ENCODE data around the gene MPDZ.
"Not testable (repeated sequence)": the region's sequence is repeated elsewhere in the genome, so short reads cannot be mapped to it uniquely, and the experiment has no call there.

The MPDZ gene

DNA sequence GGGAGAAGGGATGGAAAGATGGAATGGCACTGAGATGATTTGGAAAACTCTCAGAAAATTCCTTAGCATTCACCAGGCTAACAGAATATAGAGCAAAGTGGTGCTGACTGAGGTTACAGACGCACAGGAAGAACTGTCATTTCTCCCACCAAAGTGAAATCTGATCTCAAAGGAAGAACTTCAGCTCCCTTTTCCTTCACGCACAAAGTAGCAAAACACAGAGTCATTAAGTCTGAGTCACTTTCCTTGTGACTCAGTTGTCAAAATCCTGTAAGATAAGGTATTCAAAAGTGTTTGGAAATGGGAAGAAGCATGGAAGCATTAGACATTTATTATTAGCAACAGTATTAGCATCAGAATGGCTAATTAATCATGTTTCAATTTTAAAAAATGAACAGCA is 11.7 kb downstream of the MPDZ start:
- DNase-seq, result no peak

DNA sequence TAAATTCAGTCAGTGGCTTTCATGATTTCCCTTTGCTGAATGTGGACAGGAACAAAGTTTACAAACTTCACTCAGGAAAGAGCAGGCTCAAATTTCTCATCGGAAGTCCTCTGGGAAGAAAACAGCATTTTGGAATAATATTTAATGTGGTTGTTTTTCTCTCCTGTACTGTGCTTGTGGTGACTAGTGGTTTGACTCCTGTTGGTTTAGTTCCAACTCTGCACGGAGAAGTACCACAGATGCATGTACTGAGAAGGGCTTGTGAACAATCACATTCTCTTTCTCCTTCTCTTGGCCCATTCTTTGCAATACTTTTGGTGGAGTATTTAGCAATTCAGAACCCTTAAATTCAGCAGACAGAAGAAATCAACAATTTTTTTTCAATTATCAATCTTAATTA is 13.3 kb downstream of the MPDZ start:
- DNase-seq, result no peak

DNA sequence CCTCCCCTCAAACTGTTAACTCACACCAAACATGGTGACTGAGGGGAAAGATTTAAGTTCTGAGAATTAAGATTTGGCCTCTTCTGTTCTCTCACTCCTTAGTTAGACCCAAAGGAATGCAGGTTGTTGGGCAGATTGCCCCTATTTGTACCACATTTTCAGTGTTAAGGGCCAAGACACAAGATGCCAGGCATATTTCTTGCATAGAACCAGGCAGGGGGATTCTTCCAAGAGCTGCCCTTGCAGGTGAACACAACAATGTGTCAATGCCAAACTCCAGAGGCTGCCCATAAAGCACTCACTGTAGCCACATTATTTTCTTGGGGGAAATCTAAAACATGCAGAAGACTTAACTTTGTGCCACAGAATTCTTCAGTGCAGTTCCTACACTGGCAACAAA is 14.7 kb downstream of the MPDZ start:
- DNase-seq, result no peak

DNA sequence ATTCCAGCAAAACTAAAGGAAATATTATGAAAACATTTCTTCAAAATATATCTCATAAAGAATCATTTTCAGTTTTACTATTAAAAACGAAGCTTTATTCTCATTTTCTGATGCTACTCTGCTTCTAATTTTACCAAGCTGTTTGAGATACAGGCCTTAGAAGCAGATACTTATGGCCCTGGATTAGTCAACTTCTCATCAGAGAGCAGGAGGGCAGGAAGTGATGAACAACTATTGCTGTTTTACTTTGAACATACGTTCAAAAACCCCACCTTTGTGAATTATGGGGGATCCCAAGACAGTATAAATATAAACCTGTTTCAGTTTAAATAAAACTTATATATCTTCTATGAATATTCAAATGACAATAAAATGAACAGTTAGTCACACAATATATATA is 16.0 kb downstream of the MPDZ start:
- DNase-seq, result no peak

DNA sequence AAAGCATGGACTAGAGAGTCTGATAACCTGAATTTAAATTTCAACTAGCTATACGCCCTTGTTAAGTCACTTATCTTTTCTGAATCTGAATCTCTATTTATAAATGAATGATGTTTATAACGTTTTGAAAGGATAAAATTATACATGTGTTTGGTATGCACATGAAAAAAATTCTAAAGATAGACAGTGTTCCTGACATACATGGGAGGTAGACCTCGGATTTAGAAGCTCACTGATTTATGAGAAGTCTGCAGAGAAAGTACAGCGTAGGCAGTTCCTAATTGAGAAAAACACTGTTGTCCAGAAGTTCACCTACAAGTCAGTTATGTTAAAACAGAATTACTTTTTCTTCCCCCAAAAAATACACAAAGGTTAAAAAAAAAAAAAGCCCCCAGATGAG is 26.6 kb downstream of the MPDZ start:
- no peak for DNase-seq

DNA sequence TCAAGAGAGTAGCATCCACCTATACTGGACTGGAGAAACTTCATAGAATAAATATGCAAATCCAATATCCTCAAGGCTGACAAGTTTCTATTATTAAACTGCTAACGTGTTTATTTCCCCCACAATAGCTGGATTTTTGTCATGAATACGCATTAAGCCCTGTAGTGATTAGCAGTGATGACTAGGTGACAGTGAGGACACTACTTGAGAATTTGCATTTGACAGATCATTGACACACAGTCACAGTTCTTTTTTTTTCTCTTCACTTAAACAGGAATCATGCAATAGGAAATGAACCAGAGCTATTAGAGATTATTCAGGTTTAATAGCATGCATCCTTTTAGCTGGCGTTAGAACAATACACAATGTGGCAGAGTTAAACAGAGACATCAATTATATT is 35.3 kb downstream of the MPDZ start:
- no peak for DNase-seq

DNA sequence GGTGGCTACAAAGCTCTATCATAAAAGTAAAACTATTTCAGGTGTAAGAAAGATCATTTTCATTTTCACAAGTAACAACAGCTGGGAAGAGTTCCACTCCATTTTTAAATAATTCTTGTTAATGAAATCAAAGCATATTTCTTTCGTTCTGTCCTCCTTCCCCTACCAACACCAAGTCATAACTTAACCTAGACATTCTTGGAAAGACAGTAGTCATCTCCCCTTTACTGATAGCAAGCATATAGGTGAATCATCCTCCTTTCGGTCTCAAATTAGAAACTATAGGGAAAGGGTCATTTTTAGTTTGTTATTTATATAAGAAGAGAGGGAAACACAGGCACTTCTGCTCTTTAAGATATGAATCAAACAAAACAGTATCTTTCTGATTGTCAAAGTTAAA is 38.2 kb downstream of the MPDZ start:
- no peak for DNase-seq

DNA sequence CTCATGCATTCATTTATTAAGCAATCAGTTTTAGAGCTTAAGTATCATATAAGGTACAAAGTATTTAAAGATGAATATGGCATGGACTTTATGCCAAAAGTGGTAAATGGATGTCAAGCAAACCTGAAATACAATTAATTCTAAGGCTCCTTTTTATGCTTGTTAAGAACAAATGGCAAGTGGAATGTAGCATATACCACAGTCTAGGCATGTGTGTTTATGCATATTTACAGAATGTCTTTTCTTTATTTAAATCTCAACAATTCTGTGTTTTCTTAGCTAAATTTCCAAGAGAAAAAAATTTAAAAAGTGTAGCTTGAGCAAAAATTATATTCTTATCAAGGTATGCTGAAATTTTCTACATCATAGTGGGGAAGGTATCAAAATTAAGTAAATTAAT is 39.8 kb downstream of the MPDZ start:
- no peak for DNase-seq

DNA sequence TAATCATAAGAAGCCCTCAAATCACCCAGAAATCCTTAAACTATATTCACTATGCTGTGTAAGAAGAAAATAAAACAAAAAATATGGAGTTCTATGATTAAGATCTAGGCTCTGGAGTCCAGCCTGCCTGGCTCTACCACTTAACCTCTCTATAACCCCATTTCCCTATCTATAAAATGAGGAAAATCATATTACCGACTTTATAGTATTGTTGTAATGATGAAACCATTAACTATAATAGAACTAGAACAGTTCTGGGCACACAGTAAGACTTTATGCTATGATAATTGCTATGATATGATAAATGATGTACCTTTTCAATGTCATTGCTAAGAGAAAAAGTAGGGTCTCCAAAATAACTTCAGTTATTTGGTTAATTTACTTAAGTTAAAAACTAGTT is 40.3 kb downstream of the MPDZ start:
- no peak for DNase-seq

DNA sequence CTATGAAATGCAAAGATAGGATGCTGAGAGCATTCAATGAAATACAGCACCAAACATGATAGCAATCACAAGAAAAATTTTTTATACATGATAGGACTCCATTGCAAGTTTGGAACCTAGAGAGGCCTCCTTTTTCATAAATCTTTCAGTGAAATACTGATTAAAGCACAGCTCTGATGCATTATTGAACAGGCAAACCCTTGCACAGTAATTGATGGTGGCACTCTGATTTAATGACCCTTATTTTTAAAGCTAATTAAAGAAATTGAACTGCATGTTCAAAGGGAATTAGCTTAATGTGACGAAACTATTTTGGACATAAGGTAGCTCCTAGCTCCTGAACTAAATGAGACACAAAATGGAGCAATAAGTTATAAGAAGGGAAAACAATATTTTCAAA is 44.6 kb downstream of the MPDZ start:
- no peak for DNase-seq

DNA sequence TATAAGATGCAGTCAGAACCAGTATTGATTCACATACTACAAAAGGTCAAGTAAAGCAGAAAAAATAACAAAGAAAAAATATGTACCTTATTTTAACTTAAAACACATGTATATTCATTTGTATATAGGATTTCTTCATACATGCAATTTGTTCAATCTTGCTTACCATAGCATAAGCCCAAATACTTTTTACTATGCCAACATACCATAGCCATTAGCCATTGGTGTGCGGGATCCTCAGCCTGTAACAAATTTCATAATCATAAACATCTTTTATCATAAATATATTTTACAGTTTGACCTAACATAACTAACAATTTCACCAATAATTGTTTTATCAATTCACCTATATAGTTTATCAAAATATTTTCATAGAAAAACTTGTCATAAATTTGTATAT is 51.1 kb downstream of the MPDZ start:
- DNase-seq, result no peak

DNA sequence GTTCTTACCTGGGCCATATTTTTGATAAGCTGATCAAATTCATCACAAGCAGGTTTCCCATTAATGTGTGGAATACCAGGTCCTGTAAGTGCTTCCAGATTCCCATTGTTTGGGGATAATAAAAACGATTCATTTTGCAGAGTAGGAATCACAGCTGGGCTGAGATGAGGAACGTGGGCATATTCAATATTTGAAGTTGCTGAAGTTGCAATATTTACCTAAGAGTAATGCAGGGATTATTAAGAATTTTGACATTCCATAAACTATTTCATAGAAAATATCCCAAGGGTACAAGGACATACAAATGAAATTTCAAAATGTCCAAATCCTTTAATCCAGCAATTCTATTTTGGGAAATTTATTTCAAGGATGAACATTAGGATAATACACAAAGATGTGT is 55.1 kb downstream of the MPDZ start:
- DNase-seq, result no peak

DNA sequence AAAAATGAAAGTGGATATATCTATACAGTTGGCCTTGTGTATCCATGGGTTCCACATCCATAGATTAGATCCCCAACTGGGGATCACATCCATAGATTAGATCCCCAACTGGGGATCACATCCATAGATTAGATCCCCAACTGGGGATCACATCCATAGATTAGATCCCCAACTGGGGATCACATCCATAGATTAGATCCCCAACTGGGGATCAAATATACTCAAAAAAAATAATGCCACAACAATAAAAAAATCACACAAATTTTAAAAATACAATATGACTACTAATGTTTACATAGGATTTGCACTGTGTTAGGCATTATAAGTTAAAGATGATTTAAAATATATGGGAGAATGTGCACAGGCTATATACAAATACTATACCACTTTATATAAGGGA is 56.8 kb downstream of the MPDZ start:
- not testable (repeated sequence) for DNase-seq

DNA sequence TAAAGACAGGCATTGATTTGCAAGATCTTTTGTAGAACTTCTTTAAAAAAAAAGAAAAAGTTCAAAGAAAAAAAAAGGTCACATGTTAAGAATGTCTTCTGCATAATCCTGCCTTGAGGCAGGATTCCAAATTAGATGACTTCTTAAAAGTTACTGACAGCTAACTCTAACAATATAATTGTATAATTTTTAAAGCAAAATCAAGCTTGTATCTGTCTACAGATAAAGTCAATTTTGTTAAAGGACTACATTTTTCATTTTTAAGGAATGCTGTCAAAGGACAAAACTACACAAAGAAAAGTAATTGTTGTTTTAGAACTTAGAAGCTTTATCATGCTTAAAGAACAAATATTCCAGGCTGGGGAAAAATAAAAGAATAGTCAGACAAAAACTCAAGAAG is 57.8 kb downstream of the MPDZ start:
- DNase-seq, result no peak

DNA sequence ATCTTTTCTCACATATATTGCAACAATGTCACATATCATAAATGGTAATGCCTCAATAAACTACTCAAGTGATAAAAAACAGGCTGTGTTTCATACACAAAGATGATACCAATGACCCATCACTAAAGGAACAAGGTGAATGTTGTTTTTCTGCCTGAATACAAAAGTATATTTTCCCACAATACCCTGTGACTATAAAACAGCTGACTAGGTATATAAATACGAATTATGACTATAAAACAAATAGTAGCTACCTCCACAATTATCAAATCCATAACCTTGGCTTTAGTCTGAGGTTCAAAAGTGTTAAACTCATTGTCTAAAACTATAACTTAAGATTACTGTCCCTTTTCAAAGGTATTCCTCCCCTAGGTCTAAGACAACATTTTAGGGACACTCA is 58.7 kb downstream of the MPDZ start:
- DNase-seq, result no peak

DNA sequence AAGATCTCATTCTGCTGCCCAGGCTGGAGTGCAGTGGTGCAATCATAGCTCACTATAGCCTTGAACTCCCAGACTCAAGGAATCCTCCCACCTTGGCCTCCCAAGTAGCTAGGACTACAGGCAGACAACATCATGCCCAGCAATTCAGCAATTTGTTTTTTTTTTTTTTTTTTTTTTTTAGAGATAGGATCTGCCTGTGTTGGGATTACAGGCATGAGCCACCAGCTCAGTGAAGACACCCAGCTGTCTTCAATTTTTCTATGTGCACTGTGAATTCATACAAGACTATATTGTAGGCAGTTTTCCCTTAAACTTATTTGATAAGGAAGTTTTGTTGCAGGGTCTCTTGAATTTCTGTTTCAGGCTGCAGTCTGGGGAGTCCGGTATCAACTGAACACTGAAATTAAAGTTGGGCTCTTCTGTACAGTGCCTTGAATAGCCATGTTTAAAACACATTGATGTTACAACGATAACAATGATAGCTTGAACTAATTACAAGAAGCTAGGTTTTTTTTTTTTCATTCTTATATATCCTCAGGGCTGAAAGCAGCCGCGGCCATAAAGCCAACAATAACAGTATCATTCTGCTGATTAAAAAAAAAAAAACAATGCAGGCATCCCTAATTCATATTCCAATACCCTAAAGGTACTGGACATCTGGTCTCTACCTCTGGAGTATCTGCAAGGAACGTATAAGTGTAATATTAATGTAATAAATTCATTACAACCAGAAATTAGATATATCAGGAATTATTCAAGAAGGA is 63.5 kb downstream of the MPDZ start:
- DNase-seq, result no peak

DNA sequence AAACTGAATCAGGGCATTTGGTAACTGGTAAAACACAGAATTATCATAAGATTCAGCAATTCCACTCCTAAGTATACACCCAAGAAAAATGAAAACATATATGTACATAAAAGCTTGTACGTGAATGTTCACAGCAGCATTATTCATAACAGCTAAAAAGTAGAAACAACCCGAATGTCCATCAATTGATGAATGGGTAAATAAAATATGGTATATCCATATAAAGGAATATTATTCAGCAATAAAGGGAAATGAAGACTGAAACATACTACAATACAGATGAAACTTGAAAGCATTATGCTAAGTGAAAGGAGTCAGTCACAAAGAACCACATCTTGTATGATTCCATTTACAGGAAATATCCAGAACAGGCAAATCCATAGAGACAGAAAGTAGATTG is 65.5 kb downstream of the MPDZ start:
- no peak for DNase-seq

DNA sequence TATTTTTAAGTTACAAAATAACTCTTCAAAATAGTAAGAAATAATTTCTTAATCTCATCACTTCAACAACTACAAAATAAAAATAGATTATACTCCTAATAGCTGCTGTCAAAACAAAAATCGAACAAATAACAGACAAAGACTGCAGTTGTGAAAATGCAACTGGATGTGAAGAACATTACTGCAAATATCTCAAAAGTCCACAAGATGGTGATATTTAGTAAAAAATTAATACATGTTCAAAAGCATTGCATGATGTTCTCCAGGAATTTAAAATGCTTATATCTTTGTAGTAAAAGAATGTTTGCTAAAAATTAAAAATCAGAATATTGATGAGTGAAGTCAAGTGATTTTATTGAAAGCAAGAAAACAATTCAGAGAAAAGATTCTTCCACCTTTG is 66.2 kb downstream of the MPDZ start:
- no peak for DNase-seq

DNA sequence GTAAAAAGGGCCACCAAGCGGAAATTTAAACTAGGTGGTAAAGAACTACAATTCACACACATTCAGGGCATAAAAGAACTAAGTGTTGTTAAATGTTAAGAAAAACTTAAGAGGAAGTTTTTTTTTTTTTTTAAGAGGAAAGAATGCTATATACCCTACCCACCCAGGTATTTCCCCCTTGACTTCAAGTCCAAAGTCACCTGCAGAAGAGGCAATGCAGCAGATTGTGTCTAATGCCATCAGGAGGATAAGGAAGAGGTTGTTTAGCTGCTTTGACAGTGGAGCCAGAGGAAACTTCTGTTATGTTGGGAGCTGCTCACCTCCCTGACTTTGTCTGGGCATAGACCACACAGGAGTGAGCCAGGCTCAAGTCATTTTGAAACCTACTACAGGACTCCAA is 69.2 kb downstream of the MPDZ start:
- DNase-seq, result no peak

DNA sequence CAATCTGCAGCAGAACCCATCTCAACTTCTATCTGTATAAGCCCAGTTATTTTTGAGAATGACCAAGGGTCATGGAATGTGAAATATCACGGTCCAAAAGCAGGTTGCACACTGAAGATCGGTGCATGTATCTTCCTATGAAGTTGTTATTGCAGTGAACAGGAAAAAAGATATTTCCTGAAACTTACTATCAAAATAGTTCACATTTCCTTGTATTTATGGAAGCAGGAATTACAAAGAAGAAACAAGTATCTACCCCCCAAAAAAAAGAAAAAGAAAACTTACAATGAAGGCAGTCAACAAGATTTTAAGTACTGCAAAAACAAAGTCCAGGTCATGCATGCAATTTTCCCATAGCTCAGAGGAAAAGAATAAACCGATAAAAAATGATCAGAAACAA is 70.0 kb downstream of the MPDZ start:
- no peak for DNase-seq

DNA sequence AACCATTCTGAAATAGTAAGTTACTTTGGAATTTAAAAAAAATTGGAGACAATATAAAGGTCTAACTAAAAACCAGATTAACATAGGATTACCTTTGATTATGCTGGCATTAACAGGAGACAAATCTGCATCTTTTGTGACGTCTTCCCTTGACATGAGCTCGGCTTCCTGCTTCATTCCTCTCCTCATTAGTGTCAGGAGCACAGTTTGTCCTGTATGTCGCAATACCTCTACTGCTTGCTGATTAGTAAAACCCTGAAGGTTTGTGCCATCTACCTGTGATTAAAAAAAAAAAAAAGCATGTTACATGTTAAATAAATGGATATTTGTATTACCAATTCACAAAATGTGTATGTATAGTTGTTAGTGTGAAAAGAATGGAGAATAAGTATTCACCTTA is 73.7 kb downstream of the MPDZ start:
- no peak for DNase-seq

DNA sequence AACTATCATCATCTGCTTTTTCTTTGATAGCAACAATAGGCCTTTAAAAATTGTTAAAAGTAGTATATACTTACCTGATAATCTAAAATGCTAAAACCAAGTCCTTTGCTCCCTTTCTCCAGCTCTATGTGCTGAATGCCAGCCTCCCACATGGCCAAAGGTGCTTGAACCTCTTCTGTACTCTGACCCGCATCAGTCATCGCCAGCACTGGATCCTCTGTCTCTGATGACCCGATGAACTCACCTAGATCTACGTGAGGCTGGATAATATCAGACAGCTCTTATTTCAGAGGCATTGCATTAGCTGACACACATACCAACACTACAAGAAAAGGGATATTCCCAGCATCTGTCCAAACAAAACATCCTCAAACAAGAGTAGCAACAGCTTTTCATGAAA is 89.5 kb downstream of the MPDZ start:
- DNase-seq, result no peak

DNA sequence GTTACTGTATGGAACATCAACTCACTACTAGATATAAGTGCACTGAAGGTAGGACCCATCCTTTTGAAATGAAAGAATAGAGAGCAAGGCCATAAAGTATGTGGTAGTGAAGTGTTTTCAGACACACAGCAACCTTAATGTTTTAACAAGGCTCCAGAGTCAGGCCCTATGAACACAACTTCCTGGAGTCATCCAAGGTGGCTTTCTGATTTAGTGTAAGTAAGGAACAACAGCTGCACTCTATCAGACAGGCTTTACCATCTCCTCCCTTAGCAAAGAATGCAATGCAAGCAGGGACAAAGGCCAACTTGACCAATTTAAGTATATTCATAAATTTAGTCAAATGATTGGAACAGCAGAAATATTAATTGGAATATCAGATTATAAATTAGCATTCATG is 90.1 kb downstream of the MPDZ start:
- no peak for DNase-seq

DNA sequence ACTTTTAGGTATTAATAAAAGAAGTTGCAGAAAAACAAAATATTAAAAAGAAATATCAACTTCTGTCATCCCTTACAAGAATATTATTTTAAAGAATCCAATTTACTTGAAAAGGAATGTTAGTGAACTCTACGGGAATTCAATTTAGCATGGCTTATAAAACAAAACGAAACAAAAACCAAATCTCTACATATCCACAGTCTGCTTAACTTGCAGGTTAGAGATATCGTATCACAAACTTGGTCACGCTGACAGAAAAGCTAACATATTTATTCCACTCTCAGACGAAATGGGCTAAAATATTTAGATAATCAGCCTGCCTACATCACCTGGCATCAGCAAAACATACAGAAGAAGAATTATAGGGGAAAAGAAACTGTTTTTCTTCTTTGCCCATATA is 92.7 kb downstream of the MPDZ start:
- no peak for DNase-seq

DNA sequence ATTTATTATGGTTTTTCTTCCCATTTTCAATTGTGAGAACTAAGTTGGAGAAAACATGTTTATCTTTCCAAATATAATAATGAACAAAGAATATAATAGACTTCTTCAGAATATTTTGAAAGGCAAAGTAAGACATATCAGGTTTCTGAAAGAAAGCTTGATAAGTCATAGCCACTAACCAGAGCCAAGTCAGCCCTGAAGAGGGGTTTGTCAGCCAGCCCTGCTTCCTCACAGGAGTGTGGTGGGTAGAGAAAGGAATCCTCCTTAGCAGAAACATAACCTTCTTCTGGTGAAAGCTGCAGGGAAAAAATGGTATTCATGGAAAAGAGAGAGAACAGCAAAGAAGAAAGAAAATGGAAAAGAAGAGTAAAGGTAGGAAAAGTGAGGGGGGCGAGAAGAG is 93.4 kb downstream of the MPDZ start:
- no peak for DNase-seq

DNA sequence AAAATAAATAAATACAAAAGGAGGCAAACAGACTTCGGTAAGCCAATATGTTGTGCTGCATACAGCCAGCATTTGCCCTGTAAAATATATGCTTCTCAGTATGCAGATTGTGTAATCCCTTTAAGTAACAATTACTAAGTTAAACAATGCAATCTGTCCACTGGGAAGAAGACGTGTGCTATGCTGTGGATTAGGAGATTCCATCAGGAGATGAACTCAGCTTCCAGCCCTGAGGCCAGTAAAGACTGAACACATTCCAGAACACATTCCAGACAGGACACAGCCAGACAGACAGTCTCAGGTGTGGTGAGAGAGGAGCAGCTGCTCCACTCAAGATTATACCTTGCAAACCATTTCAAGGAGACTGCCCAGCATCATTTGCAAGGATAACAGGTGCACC is 97.8 kb downstream of the MPDZ start:
- no peak for DNase-seq
